GM21390 (cell line): ENCODE results near the gene SPAG8.
A peak's percentile ranks its signal among the peaks of the same experiment; 100 is the strongest.

Experiments
- ATAC-seq: cut with Tn5 transposase; IDR thresholded peaks from one replicate; pipeline ENCODE4 v1.9.1; 2021; ENCODE audit not compliant: unreplicated experiment

SPAG8 gene

DNA sequence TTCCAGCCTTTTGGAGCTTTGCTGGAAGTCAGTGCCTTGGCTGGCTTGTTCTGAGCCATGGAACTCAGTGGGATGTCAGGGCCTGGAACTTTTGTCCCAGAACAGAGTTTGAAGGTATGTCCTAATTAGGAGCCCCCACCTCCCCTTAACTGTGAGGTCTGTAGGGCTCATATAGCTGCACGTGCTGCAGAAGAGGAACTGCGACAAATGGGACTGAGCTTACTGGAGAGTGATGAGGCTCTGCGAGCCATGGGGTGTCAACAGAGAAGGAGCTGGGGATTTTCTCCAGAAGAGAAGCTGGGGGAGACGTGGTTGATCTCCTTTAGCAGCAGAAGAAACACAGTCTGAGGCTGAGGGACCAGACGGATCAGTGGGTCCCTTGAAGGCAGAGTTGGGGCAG is 27.9 kb upstream of the SPAG8 start:
- ATAC-seq, result no peak

DNA sequence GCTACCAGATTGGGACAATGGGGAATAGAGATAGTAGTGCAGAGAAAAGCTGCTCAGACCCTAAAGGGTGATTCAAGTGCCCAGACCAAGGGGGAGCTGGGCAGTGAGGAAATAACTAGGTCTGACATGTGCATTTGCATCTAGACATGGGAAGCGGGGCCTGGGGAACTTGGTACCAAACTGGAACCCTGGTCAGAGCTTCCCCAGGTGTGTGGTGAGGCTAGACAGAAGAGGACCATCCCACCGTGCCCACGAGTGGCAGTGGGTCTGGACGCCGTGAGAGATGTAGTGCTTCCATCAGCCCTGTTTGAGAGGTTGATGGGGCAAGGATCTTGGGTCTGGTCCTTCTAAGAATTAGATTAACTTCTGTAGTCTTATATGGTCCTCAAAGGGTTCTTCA is 24.5 kb upstream of the SPAG8 start:
- ATAC-seq, result no peak

DNA sequence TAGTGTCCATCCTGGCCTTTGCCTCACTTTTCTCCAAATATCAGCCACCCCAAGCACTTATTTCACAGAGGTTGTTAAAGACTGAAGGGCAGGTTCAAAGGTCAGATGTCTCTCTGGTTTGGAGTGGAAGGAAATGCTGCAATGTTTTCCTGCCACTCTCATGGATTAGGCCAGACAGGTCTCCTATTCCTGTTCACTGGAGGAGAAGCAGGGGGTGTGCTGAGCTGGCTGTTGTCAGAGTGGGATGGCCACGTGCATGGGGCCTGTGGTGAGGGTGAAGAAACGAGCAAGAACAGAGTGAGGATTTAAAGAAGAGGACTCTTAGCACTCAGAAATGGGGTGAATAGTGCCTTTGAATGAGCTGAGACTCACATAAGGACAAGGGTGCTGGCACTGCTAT is 23.7 kb upstream of the SPAG8 start:
- ATAC-seq, result no peak

DNA sequence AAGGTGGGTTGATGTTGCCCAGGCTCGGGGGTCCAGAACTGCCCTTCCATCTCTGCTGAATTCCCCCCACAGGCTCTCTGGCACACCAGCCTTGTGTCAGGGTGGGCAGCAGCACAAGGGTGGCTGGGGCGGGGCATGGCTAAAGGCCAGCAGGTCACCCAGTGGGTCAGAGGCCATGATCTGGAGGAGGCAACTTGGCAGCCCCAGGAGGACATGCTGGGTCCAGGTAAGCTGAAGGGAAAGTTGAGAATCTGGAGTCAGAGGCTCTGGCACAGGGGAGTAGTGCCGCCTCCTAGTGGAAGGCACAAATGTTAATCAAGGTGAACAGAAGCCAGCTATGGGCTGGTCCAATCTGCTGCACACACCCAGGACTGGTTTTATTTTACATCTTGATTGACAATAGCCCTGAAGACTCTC is 23.2 kb upstream of the SPAG8 start:
- ATAC-seq, result no peak

DNA sequence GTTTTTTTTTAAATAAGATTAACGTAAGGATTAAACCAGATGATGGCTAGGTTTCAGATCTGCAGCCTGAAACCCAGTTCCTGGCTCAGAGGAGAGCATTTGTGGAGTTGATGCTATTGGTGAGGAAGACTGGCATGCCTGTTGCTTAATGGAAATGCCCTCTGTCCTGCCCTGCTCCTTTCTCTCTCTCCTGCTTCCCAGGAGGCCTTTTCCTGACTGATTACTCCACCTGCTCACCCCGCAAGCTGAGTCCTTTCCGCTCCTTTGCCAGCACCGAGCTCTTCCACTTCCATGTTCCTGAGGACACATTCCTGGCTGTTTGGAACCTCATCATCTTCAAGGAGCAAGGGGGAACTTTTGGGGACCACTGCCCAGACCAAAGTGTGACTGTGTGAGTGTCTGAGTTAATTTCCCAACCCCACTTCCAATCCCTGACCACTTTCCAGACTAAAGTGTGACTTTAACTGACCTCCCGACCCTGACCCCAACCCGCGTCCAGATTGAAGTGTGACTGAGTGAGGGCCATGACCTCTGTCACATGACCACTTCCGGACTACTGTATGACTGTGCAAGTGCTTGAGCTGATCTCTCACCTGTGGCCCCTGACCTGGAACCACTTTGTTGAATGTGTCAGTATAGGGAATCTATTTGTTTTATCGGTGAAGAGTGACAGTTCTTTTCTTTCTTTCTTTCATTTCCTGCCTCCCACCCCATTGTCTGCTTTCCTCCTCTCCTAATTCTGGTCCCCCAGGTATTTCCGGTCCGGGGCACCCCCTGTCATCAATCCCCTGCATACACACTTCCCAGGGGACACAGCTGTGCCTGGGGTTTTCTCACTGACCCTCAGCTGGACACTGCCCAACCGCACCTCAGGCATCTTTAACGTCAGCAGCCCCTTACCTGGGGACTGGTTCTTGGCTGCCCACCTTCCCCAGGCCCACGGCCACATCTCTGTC is 22.5 kb upstream of the SPAG8 start:
- no peak for ATAC-seq

DNA sequence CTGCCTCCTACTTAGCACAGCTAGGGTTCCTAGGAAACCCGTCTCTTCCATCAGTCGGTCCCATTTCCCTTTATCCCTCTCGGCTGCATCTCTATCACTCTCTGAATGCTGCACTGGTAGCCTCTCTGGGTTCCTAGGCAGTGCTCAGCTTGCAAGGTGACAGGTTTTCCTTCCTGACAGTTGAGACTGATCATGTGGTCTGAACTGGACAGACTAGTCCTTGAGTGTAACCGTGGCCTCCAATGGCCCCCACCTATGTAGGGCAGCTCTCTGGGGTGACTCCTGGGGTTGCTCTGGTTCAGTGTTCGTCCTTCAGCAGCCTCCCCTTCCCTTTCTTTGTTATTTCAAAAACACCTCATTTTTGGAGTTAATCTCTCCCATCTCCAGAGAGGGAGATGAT is 20.8 kb upstream of the SPAG8 start:
- no peak for ATAC-seq

DNA sequence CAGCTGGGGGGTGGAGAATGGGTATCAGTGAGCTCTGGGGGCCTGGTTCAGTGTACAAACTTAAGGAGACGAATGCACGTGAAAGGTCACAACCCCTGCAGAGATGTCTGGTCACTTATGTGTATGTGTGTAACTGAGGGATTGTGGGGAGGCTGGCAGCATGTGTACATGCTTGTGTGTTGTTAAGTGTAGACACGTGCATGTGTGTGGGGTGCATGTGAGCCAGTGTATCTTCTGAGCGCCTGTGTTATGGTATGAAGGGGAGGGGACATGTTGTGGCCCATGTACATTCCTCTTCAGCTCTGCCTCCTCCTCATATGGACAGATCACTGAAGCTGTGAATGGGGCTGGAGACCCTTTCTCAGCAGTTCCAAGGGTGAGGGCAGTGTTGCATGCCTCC is 19.0 kb upstream of the SPAG8 start:
- ATAC-seq, result no peak

DNA sequence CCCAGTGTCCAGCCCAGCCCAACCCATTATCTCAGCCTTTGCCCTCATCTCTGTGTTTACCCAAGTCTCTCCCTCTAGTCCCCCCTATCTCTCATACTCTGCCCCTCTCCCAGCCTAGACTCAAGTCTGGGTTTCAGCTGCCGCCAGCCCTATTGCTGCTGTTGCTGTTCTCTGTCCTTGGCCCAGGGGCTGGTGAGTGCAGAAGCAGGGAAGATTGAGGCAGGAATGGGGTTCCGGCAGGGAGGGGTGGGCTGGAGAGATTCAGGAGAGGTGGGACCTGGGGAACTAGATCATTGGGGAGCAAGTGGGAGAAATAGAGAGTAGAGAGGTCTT is 17.7 kb upstream of the SPAG8 start:
- no peak for ATAC-seq

DNA sequence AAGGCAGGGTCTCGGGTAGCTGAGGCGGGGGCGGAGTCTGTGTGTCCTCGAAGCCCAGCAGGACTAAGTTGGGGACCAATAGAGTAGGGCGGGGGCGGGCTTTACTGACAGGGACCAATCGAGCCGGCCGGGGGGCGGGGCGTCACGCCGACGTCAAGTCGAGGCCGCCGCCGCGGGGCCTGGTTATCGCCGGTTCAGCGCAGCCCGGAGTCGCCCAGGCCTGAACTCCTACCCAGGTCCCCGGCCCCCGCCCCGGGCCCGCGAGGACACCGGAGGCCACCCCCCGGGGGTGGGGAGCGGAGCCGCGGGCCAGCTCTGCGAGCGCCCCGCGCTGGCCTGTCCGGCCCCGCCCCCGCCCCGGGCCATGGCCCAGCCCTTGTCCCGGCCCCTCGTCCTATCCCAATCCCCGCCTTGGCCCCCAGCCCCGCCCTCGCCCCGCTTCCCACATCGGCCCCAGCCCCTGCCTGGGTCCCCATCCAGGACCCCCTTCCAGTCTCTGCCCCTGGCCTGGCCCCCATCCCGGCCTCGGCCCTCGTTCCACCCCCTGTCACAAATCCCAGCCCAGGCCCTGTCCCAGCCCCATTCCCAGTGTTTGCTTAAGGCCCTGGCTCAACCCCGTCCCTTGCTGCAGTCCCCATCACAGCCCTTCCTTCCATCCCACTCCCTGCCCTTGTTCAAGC is 17.2 kb upstream of the SPAG8 start, which contains the start of gene TMEM8B:
Gene TMEM8B (plus strand): TSS at position 145 of the 680 bp plus-strand sequence. CDS start 220 bp downstream, at position 365.
- peak; percentile 80 for ATAC-seq

DNA sequence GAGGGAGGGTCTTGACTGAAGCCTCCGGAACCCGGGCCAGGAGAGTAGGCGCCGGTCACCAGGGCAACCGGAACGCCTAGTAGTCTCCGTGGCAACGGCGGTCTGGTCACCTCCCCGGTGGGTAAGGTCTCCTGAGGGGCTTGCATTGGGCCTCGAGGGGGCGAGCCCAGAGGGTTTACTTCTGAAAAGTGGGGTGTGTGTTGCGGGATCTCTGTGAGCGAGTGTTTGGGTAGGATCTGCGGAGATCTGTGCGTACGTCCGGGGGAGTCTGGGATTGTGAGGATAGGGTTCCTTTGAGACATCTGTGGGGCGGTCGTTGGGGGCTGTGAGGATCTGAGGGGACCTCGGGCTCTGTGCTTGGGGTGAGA is 16.6 kb upstream of the SPAG8 start, which contains the start of gene FAM221B:
Gene FAM221B (minus strand): TSS at position 17 of the 368 bp plus-strand sequence. CDS start 2,571 bp downstream, outside the sequence.
- ATAC-seq, result no peak

DNA sequence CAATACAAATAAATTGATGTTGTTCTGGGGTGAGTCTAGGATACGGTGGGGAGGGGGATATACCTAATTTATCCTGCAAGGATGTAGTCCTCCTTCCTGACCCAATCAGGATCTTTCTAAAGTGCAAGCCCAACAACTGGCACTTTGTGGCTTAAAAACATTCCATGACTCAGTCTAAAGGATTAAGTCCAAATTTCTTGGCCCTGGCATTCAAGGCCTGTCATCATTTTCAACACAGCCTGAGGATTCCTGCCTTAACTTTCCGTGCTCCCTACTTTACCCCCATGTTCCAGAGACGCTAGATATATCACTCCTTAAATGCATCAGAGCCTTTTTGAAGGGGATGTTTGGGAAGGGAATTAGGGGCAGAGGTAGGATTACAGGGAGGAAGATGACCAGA is 15.4 kb upstream of the SPAG8 start:
- ATAC-seq, result no peak

DNA sequence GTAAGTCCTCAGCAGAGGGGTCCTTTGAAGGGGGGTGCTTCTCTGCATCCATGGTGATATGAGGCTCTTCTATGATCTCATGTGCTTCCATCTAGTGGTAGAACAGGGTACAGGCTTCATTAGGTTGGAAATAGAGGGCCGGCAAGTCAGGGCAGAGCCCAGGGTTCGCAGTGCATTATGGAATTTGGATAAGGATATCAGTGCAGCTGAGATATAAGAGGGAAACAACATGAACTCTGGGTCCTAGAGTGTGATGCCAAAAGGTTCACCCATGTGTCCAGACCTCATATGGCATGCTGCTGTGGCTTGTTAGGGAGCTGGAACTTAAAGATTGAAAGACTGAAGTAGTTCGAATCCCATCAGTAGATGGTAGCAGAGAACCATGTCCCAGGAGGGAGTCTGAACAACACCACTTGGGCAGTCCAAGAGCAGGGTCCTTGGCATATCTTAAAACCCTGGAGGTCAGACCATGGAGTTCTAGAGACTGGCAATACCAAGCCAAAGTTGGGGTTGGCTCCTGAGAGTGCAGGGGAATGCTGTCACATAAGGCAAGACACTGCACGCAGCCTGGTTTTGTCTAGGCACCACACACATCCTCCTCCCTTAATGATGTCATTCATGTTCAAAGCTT is 14.1 kb upstream of the SPAG8 start:
- no peak for ATAC-seq

DNA sequence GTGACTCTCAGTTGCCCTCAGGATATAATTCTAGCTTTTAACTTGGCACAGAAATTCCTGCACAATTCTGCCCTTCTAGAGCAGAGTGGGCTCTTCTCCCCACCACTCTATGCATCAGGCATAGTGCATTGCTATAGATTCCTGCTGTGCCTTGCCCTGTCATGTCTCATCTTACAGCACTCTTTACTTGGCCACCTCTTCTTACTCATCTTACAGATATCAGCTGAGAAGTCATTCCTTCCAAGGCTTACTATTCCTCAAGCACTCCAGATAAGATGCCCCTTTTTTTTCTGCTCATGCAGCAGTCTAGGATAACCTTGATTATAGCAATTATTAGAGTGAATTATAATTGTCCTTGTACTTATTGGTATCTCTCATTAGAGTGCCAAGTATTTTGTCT is 10.9 kb upstream of the SPAG8 start:
- ATAC-seq, result no peak

DNA sequence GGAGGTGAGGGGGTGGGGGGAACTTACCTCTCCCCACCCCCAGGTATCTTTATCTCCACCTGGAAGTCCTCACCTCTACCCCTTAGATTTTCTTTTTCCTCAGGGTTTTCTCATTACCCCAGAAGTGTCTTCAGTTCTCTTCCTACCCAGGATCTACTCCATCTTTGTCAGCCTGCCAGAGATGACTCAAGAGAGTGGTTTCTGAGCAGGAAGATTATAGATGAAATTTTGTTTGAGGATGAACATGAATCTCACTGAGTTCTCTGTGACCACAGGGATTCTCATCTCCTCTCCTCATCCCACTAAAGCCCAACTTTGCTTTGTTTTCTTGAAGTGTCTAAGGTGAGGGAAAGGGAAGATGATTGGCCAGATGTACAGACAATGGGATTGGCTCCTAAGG is 8.0 kb upstream of the SPAG8 start:
- ATAC-seq, result no peak

DNA sequence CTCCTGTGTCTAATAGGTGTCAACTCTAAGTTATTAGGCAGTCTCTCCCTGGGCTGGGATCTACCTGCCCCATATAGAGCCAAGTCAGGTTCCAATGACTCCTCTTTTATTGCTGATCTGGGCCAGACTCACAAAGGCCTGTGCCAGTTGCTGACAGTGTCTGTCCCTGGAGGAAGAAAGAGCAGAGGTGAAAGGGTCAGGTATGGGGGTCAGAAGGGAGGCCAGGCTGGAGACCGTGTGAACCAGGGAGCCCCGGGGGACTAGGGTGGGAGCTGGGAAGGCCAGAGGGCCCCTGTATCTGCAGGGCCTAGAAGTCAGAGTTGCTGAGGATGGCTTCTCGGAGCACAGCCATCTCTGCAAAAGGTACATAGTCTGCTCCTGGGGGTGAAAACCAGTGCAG is 6.3 kb upstream of the SPAG8 start:
- no peak for ATAC-seq

DNA sequence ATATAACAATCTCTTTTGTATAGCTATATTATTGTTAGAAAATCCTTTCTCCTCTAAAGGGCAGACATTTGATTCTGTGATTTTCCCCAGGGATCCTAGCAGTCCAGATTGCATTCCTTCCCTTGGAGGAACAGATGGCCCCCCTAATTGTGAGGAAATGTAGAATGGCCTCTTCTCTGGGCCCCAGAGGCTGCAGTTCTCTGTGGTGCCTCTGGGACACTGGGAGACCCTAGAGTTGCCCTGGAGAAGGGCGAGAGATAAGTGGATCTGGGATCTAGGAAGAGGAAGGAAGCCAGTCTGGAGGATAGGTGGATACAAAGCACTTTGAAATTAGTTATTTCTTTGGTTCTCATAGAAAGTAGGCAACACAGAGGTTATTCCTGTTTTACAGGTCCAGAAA is 4.6 kb upstream of the SPAG8 start:
- no peak for ATAC-seq

DNA sequence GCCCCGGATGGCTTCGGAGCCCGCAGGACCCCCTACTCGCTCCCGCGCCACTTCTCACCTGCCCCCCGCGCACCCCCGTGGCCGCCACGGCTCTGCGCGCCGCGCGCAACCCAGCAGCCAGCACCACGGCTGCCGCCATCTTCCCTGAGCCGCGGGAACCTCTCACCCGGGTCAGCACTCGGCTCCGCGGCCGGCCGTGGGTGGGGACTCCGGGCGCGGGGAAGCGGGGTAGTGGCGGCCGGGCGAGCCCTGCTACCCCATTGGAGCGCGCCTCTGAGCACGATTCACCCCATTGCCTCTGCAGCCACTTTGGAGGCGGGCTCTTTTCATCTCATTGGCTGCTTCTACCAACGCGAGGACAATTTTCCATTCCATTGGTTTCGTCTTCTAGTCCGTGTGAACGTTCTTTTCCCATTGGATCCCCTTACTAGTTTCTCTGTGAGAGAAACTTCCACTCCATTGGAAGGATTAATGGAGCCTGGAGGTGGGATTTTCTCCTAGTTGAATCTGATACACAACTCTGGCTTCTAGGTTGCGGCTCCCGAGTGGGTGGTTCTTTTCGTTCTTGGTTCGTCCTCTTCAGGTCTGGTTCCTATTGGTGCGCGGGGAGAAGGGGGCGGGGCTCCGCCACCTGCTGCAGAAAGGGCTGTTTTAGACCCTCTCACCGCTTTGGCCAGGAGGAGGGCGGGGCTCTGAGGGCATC is 2.9 kb upstream of the SPAG8 start, which contains the start of gene HINT2:
Gene HINT2 (minus strand): TSS at position 202 of the 703 bp plus-strand sequence. CDS start 63 bp downstream, at position 139.
- ATAC-seq, result peak; percentile 71

DNA sequence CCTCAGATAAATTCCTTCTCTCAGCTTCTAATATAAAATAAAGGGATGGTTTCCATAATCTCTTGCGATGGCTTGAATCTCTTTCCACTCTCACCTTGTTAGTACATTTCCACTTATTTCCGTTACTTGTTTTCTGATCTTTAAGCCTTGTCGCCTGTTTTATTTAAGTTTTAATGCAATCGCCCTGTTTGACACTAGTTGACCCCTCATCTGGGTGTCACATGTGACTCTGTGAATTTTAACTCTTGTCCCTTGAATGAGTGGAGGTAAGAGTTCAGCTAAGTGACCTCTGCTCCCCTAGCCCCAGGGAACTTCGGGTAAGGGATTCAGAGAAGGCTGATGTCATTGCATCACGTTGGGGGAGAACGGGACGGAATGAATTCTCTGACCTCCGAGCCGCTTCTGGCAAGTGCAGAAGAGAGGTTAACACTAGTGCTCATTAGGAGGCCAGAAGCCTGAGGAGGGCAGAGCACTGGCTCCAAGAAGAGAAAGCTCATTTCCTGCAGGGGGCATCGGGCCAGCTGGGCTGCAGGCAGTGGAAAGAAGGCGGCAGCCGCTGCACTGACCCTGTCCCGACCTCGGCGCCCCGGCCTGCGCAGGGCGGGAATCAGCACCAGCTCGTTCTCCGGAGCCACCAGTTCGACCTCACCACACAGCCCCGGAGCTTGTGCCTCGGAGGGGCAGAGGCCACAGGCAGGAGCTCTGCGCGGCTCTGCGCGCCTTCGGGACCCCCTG is 2.2 kb upstream of the SPAG8 start:
- peak; percentile 19 for ATAC-seq

DNA sequence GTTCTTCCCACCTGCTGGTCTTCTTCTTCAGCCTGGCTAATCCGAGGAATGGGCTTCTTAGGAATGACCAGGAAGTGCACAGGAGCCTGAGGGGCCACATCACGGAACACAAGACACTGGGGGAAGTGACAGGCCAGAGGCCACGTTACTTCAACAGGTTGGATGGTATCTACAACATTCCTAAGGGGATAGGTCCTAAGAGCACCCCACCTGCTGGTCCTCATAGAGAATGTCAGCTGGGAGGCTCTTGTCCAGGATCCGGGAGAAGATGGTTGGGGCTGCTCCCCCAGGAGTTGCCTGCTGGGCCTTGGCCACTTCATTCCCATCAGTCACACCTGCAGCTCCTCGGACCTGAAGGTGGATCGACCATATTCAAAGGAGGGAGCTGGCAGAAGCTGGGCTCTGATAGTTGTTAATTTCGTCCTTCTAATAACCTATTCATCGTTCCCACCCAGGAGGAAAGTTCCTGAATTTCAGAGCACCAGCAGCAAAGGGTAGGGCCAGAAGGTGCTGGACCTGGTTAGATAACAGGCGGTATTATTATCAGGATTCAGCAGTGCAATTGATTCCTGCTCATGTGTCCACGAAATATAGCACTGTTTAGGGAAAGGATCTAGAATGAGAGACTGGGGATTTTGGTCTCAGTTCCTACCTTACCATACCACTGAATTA is 1.5 kb upstream of the SPAG8 start:
- ATAC-seq, result no peak
